Measurements from ENCODE around the gene PTPN2.

The PTPN2 gene

DNA sequence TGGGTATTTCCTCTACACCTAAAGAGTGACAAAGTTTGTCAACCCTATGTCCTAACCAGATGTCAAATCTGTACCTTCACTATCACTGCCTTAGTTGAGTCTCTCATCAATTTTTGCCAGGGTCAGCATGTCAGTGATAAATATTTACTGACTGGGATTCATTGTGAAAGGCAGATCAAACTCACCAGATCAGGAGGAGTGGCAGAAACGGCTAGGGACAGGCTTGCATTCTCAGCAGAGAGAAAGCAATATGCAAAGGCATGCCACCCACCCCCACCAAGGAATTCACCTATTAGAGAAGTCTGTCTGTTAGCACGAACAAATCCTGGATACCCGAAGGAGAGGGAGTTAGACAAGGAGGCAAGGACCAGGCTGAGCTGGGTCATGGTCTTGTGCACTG is 62.6 kb downstream of the PTPN2 start:
- Histone ChIP-seq H3K4me1 (ENCODE audit: control insufficient read depth, insufficient read depth, low read length) (peaks cover 28% of the 10 kb centered on the region), H3K9me3 (ENCODE audit: control insufficient read depth, insufficient read depth, low read length) (no peaks in the 10 kb centered on the region), H3K4me3 (ENCODE audit: low read depth, low read length) (peak overlapping the region; percentile 37; the same call in 1 of the 2 replicates), H3K27ac (ENCODE audit: low read depth, low read length) (peak overlapping the region; percentile 49), H3K9ac (ENCODE audit: low read depth, low read length) (no peak overlapping the region), H3K36me3 (ENCODE audit: control insufficient read depth, insufficient read depth, low read length) (peaks cover 28% of the 10 kb centered on the region), H3K27me3 (ENCODE audit: control insufficient read depth, insufficient read depth, low read length) (no peaks in the 10 kb centered on the region)

DNA sequence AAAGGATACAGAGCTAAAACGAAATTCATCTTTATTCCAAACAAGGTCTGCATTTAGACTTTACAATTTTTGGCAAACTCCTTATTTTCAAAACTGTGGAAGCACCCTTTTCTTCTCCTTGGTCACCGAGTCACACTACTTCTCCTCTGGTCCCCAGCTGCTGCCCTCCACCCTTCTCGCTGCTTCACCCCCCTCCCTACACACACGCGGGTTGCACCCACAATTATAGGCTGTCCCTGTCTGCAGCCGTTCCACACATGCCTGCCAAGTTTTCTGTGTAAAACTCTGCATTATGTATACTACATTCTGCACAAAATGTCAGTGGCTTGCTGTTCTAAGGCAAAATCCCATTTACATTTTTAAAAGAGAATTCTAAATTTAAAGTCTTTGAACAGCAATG is 63.5 kb downstream of the PTPN2 start:
- peaks cover 36% of the 10 kb centered on the region for H3K36me3 ChIP-seq (ENCODE audit: control insufficient read depth, insufficient read depth, low read length)
- H3K27ac ChIP-seq (ENCODE audit: low read depth, low read length), result no peak overlapping the region
- no peak overlapping the region for H3K9ac ChIP-seq (ENCODE audit: low read depth, low read length)
- H3K4me1 ChIP-seq (ENCODE audit: control insufficient read depth, insufficient read depth, low read length), result peaks cover 28% of the 10 kb centered on the region
- H3K27me3 ChIP-seq (ENCODE audit: control insufficient read depth, insufficient read depth, low read length), result no peaks in the 10 kb centered on the region
- no peak overlapping the region for H3K4me3 ChIP-seq (ENCODE audit: low read depth, low read length)
- H3K9me3 ChIP-seq (ENCODE audit: control insufficient read depth, insufficient read depth, low read length), result no peaks in the 10 kb centered on the region

DNA sequence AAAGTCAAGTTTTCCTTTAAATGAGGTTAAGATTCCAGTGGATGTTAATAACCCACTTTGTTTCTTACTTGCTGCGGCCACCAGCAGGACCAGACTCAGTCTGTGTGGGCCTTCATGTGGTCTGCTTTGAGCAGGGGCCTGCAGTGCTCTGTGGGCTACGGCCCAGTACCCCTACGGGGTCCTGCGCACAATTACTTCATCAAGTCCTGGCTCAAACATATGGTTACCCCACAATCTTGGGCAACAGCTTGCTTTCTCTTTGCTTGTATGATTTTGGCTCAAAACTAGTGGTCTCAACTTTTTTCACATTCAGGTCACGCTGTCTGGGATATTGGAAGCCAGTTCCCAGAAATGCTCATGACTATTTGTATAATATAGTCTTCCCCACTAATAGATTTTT is 64.2 kb downstream of the PTPN2 start:
- peaks cover 32% of the 10 kb centered on the region for H3K36me3 ChIP-seq (ENCODE audit: control insufficient read depth, insufficient read depth, low read length)
- no peak overlapping the region for H3K9ac ChIP-seq (ENCODE audit: low read depth, low read length)
- no peaks in the 10 kb centered on the region for H3K27me3 ChIP-seq (ENCODE audit: control insufficient read depth, insufficient read depth, low read length)
- no peak overlapping the region for H3K4me3 ChIP-seq (ENCODE audit: low read depth, low read length)
- no peak overlapping the region for H3K27ac ChIP-seq (ENCODE audit: low read depth, low read length)
- no peaks in the 10 kb centered on the region for H3K9me3 ChIP-seq (ENCODE audit: control insufficient read depth, insufficient read depth, low read length)
- peaks cover 28% of the 10 kb centered on the region for H3K4me1 ChIP-seq (ENCODE audit: control insufficient read depth, insufficient read depth, low read length)

DNA sequence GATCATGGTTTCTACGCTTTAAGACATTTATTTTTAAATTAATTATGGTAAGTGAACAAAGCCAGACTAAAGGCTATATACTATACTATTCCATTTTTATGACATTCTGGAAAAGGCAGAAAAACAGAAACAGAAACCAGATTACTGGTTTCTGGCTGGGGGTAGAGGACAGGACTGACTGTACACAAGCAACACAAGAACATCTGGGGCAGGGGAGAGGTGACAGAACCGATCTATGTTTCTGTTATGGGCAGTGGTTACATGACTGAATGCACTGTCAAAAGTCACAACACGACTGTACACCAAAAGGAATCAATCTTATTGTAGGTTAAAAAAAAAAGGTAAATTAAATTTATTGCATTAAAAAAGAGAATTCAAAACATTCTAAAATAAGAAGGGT is 64.7 kb downstream of the PTPN2 start:
- H3K9ac ChIP-seq (ENCODE audit: low read depth, low read length), result no peak overlapping the region
- no peaks in the 10 kb centered on the region for H3K9me3 ChIP-seq (ENCODE audit: control insufficient read depth, insufficient read depth, low read length)
- H3K4me3 ChIP-seq (ENCODE audit: low read depth, low read length), result no peak overlapping the region
- no peaks in the 10 kb centered on the region for H3K27me3 ChIP-seq (ENCODE audit: control insufficient read depth, insufficient read depth, low read length)
- H3K27ac ChIP-seq (ENCODE audit: low read depth, low read length), result no peak overlapping the region
- H3K4me1 ChIP-seq (ENCODE audit: control insufficient read depth, insufficient read depth, low read length), result peaks cover 28% of the 10 kb centered on the region
- peaks cover 33% of the 10 kb centered on the region for H3K36me3 ChIP-seq (ENCODE audit: control insufficient read depth, insufficient read depth, low read length)

DNA sequence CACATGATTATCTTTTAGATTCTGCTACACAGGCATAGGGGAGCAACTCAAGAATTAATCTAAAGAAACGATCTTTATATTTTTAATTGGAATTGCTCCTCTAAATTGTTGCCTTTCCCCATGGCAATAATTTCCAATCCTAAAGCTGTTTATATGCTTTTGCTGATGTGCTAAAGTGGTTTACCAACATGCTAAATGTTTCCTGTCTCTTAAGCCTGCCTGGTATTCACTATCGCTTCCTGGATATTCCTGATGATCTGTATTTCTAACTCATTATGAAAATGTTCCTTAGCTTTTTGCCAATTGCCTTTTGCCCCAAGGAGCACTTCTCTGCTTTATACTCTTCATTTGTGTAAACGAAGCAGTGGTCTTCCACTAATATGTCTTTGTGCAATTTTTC is 65.8 kb downstream of the PTPN2 start:
- Histone ChIP-seq H3K9ac (ENCODE audit: low read depth, low read length) (no peak overlapping the region), H3K4me1 (ENCODE audit: control insufficient read depth, insufficient read depth, low read length) (peaks cover 28% of the 10 kb centered on the region), H3K9me3 (ENCODE audit: control insufficient read depth, insufficient read depth, low read length) (no peaks in the 10 kb centered on the region), H3K27ac (ENCODE audit: low read depth, low read length) (no peak overlapping the region), H3K36me3 (ENCODE audit: control insufficient read depth, insufficient read depth, low read length) (peaks cover 38% of the 10 kb centered on the region), H3K4me3 (ENCODE audit: low read depth, low read length) (no peak overlapping the region), H3K27me3 (ENCODE audit: control insufficient read depth, insufficient read depth, low read length) (no peaks in the 10 kb centered on the region)

DNA sequence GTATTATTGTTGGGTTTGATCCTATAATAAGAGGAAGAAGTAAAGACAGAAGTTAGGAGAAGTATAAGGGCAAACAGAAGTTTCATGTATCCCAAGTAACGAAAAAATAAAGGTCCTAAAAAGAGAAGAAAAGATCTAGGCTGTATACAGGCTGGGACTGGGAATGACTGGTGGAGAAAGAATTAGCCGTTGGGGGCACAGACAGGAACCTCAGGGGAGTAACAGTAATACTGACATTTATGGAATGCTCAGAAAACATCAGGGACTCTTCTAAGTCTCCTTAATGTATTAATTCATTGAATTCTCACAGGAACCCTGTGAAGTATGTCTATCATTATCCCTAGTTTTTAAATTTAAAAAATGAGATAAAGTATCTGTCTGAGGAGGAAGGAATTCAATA is 67.6 kb downstream of the PTPN2 start:
- peaks cover 47% of the 10 kb centered on the region for H3K36me3 ChIP-seq (ENCODE audit: control insufficient read depth, insufficient read depth, low read length)
- H3K4me3 ChIP-seq (ENCODE audit: low read depth, low read length), result no peak overlapping the region
- no peak overlapping the region for H3K9ac ChIP-seq (ENCODE audit: low read depth, low read length)
- no peak overlapping the region for H3K27ac ChIP-seq (ENCODE audit: low read depth, low read length)
- H3K9me3 ChIP-seq (ENCODE audit: control insufficient read depth, insufficient read depth, low read length), result no peaks in the 10 kb centered on the region
- H3K27me3 ChIP-seq (ENCODE audit: control insufficient read depth, insufficient read depth, low read length), result no peaks in the 10 kb centered on the region
- peaks cover 22% of the 10 kb centered on the region for H3K4me1 ChIP-seq (ENCODE audit: control insufficient read depth, insufficient read depth, low read length)

DNA sequence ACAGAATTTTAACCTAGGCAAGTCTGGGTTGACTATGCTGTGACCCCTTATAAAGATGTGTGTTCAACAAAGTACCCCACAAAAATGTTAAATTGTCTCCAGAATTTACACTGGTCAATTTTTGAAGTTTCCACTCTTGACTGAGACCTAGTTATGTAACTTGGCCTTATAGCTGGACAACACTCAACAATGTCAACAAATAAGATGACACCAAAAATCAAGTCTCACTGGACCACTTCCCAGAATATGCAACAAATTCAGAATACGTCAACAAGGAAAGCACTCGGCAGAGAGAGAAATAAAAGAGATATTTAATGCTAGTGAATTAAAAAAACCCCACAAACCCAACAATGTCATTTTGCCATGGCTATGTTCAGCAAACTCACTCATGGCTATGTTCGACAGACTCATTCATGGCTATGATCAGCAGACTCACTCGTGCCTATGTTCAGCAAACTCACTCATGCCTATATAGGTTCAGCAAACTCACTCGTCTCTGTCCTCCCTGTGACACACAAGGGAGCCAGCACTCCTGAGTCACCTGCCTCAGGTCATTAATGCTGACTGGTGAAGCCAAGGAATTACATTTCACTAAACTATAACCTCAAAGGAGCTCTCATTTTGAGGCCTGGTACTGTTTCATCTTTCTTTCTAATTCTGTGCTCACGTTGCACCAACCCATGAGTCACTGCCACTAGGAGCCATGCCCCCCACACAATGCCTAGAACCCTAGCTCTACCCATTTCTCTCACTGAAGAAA is 72.7 kb downstream of the PTPN2 start:
- Histone ChIP-seq H3K9ac (ENCODE audit: low read depth, low read length) (no peak overlapping the region), H3K4me1 (ENCODE audit: control insufficient read depth, insufficient read depth, low read length) (no peaks in the 10 kb centered on the region), H3K4me3 (ENCODE audit: low read depth, low read length) (no peak overlapping the region), H3K27ac (ENCODE audit: low read depth, low read length) (no peak overlapping the region), H3K27me3 (ENCODE audit: control insufficient read depth, insufficient read depth, low read length) (no peaks in the 10 kb centered on the region), H3K36me3 (ENCODE audit: control insufficient read depth, insufficient read depth, low read length) (peaks cover 36% of the 10 kb centered on the region), H3K9me3 (ENCODE audit: control insufficient read depth, insufficient read depth, low read length) (no peaks in the 10 kb centered on the region)

DNA sequence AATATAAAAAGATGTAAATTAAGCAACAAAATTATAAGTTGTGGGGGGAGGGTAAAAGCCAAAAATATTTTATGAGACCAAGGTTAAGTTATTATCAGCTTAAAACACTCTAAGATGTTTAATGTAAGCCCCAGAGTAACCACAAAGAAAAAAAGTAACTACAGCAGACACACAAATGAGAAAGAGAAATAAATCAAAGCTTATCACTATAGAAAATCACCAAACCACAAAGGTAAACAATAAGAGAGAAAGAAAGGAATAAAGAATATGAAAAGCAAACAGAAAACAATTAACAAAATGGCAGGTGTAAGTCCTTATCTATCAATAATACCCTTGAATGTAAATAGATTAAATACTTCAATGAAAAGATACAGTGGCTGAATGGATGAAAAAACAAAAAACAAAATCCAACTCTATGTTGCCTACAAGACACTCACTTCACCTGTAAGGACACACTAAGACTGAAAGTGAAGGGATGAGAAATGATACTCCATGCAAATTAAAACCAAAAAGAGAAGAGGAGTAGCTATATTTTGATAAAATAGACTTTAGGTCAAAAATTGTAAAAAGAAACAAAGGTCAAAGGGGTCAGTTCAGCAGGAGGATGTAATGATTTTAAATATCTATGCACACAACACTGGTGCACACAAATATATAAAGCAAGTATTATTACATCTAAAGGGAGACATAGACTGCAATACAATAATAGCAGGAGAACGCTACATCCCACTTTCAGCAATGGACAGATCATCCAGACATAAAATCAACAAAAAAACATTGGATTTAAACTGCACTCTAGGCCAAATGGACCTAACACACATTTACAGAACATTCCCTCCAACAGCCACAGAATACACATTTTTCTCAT is 80.7 kb downstream of the PTPN2 start:
- H3K27me3 ChIP-seq (ENCODE audit: control insufficient read depth, insufficient read depth, low read length), result no peaks in the 10 kb centered on the region
- H3K4me3 ChIP-seq (ENCODE audit: low read depth, low read length), result no peak overlapping the region
- H3K4me1 ChIP-seq (ENCODE audit: control insufficient read depth, insufficient read depth, low read length), result no peaks in the 10 kb centered on the region
- H3K9ac ChIP-seq (ENCODE audit: low read depth, low read length), result no peak overlapping the region
- H3K36me3 ChIP-seq (ENCODE audit: control insufficient read depth, insufficient read depth, low read length), result peaks cover 22% of the 10 kb centered on the region; the same call in 1 of the 2 replicates
- H3K27ac ChIP-seq (ENCODE audit: low read depth, low read length), result no peak overlapping the region
- H3K9me3 ChIP-seq (ENCODE audit: control insufficient read depth, insufficient read depth, low read length), result no peaks in the 10 kb centered on the region

DNA sequence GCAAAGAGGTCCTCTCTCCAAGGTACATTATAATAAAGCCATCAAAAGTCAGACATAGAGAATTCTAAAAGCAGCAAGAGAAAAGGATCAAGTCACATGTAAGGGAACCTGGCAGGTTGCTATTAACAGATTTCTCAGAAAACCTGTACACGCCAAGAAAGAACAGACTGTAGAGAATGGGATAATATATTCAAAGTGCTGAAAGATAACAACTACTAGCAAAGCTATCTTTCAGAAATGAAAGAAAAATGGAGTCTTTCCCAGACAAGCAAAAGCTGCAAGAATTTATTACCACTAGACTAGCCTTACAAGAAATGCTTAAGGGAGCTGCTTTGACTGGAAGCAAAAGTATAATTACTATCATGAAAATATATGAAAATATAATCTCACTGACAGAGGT is 81.5 kb downstream of the PTPN2 start:
- peaks cover 30% of the 10 kb centered on the region for H3K36me3 ChIP-seq (ENCODE audit: control insufficient read depth, insufficient read depth, low read length)

DNA sequence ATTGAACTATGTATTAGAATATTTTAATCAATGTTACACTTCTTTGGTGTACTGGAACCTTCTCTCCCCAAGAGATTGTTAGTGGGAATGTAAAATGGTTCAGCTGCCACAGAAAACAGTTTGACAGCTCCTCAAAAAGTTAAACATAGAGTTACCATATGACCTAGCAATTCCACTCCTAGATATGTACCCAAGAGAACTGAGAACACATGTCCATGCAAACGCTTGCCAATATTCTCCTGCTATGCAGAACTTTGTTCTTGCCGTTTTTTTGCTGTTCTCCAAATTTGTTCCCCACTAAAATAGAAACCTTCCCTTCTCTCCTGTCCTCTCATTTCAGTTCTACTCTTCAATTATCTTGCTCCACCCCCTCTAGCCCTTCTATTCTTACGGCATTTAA is 87.6 kb downstream of the PTPN2 start:
- Histone ChIP-seq H3K27ac (ENCODE audit: low read depth, low read length) (no peak overlapping the region), H3K9ac (ENCODE audit: low read depth, low read length) (no peak overlapping the region), H3K9me3 (ENCODE audit: control insufficient read depth, insufficient read depth, low read length) (no peaks in the 10 kb centered on the region), H3K27me3 (ENCODE audit: control insufficient read depth, insufficient read depth, low read length) (no peaks in the 10 kb centered on the region), H3K4me1 (ENCODE audit: control insufficient read depth, insufficient read depth, low read length) (no peaks in the 10 kb centered on the region), H3K4me3 (ENCODE audit: low read depth, low read length) (no peak overlapping the region), H3K36me3 (ENCODE audit: control insufficient read depth, insufficient read depth, low read length) (peaks cover 42% of the 10 kb centered on the region)

More for the DNA sequence above, 81.5 kb downstream of the PTPN2 start:
- no peak overlapping the region for H3K9ac ChIP-seq (ENCODE audit: low read depth, low read length)
- H3K9me3 ChIP-seq (ENCODE audit: control insufficient read depth, insufficient read depth, low read length), result no peaks in the 10 kb centered on the region
- no peaks in the 10 kb centered on the region for H3K4me1 ChIP-seq (ENCODE audit: control insufficient read depth, insufficient read depth, low read length)
- H3K27ac ChIP-seq (ENCODE audit: low read depth, low read length), result no peak overlapping the region
- H3K4me3 ChIP-seq (ENCODE audit: low read depth, low read length), result no peak overlapping the region
- H3K27me3 ChIP-seq (ENCODE audit: control insufficient read depth, insufficient read depth, low read length), result no peaks in the 10 kb centered on the region

DNA sequence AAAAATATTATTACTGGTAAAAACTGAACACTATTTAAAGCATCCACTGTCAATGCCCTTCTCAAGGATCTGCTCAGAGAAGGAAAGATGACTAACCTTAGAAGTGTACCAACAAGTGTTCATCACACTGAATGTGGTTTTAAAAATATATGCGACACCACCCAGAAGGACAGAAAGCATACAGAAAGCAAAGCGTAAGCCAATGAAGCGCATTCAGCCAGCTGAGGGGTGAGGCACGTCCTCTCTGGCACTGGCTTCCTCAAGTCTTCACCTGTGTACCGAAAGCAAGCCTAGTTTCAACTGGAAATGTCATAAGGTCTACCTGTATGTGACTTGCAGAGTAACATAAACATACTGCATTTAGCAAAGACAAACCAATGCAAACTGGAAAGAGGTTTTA is 92.4 kb downstream of the PTPN2 start:
- H3K9ac ChIP-seq (ENCODE audit: low read depth, low read length), result no peak overlapping the region
- no peaks in the 10 kb centered on the region for H3K4me1 ChIP-seq (ENCODE audit: control insufficient read depth, insufficient read depth, low read length)
- H3K9me3 ChIP-seq (ENCODE audit: control insufficient read depth, insufficient read depth, low read length), result no peaks in the 10 kb centered on the region
- H3K4me3 ChIP-seq (ENCODE audit: low read depth, low read length), result no peak overlapping the region
- no peaks in the 10 kb centered on the region for H3K27me3 ChIP-seq (ENCODE audit: control insufficient read depth, insufficient read depth, low read length)
- no peak overlapping the region for H3K27ac ChIP-seq (ENCODE audit: low read depth, low read length)
- H3K36me3 ChIP-seq (ENCODE audit: control insufficient read depth, insufficient read depth, low read length), result peaks cover 17% of the 10 kb centered on the region
